HuH-7.5 (cell line): Measurements from ENCODE around the gene LIPH.
"Not testable (repeated sequence)": the region's sequence is repeated elsewhere in the genome, so short reads cannot be mapped to it uniquely, and the experiment has no call there.

Experiments used
- DNase-seq: peaks from one replicate; pipeline ENCODE4 v3.0.0; 2011; ENCODE audit warnings: low spot score

The LIPH gene

DNA sequence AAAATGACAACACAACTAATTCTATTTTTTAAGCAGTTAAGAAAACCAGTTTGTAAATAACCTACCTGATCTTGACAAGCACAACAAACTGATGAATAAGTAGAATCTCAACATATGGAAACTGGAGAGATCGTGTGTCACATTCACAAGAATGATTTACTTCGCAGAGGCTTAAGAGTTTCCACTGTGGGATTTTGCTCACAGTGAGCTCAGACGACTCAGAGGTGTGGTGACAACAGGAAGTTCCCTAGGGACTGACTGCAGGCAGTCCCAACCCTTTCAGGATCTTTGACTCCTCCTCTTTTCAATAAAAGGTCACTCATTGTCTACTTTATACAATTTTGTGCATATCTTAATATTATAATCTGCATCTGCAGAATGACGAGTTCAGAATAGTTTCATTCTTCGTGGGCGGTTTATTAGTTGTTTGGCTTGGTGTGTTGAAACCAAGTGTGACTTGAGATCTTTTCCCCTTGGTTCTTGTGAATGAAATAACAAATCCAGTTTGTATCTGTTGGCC is at the start of gene LIPH:
TSS of gene LIPH (minus strand) at position 231 of the 520 bp plus-strand sequence. CDS start at position 114, 117 bp downstream.
- DNase-seq, result no peak

DNA sequence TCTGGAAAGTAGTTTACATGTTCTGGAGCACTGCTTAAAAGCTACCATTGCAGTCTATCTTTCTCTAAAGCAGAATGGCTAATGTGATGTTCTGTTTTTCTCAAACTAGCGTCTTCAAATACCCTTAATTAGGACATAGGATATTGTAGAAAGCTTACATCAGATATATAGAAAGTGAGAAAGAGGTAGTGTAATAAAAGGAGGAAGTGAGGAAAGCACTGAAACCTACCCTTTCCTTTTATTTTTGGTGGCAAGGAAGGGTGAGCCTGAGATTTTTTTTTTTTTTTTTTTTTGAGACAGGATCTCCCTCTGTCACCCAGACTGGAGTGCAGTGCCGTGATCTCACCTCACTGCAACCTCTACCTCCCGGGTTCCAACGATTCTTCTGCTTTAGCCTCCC is 43.1 kb upstream of the LIPH start:
- no peak for DNase-seq

DNA sequence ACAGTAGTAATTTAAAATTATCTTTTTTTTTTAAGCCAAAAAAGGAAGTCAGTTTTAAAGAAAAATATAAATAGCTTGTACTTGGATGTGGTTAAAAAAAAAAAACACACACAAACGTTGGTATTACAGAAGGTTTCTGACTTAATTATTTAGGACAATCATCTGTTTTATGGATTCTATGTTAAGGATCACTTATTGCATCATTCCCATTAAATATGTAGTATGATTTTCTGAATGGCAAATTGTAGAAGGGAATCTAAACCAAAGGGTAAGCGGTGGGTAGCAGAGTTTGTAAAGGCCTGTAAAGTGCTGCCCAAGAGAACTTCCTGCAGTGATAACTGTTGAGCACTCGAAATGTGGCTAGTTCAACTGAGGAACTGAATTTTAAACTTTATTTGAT is 41.7 kb upstream of the LIPH start:
- DNase-seq, result no peak

DNA sequence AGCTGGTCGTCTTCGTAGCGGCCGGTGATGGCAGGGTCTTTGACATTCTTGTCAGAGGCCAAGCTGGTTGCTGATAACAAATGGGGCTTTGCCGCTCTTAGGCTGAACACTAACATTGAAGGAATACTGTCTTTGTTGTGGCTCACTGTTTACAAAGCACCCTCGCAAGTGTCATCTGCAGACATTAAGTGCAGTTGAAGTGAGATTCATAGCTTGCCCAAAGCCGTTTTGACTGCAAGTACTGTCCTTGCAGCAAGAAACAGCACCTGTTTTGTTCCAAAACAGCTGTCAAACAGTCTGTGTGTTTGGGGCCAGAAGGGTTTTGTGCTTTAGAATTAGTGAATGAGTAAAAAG is 34.3 kb upstream of the LIPH start:
- DNase-seq, result no peak

DNA sequence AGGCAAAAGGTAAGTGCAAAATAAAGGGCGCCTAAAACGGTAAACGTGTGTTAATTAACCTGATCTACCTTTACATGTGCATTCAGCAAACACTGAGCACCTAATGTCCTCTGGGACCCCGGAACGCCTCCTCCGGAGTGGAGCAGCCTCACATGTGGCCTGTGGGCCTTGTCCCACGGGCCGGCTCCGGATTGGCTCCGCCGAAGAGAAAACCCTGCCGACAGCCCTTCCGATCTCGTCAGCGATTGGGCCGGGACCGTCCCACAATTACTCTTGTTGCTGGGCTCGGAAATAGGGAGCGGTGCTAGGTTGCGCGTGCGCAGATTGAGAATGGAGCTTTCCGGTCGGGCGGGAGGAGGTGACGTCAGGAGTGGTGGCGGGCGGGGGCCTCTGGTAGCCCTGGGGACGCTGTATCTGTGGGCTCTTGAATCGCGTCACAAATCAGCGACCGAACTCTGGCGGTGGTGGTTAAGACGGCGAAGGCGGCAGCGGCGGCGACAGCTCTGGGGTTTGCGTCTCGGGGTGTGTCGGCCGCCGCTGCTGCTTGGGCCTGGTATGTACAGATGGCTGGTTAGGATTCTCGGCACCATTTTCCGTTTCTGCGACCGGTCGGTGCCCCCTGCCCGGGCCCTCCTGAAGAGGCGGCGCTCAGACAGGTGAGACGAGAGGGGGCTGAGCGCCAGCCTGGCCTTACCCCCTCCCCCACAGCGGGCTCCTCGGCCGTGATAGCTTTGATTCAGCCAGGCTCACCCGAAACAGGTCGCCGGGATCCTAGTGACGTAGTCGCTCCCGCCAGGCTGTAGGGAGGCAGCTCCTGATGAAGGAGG is 33.7 kb upstream of the LIPH start, which contains the start of gene SENP2:
TSS of gene SENP2 (plus strand) at position 437 of the 827 bp plus-strand sequence. CDS start at position 556, 119 bp downstream.
- peak; percentile 87 for DNase-seq

DNA sequence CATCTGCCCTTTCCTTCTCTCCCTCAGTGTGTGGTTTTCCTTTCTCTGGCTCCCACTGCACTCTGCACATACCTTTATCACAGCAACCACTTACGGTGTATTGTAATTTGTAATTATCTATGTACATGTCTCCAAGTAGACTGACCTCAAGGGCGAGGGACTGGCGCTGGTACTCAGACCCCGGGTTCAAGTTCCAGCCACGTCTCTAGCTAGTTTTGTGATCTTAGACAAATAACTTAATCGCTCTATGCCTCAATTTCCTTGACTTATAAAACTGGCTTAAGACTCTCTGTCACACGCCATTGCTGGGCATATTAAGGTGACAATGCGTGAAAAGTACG is 33.1 kb upstream of the LIPH start:
- no peak for DNase-seq

DNA sequence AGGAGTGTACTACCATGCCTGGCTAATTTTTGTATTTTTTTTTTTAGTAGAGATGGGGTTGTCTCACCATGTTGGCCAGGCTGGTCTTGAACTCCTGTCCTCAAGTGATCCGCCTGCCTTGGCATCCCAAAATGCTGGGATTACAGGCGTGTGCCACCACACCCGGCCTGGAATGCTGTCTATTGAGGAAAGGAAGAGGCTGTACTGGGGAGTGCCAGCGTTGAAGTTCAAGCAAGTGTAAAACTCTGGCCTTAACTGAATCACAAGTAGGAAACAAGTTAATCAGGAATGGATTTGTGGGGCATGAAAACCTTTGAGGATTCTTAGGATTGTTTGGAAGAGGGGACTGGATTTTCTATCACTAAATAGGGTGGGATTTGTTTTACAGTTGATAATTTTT is 32.3 kb upstream of the LIPH start:
- DNase-seq, result no peak

DNA sequence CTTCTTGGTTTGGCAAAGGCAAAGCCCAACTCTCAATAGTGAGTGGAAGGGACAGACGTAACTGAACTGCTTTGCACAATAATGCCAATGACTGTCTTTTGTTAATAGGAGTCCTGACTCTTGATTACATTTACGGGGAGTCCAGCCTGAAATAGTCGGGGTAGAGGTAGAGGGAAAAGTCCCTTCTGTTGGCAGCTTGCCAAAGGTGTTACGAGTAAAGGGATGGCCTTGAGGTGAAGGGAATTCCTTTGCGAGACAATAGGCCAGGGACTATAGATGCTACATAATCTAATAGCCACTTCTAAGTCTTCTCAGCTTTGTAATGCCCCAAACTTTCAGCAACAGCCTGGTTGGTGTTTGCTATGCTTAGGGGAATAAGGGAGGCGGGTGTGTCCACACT is 31.5 kb upstream of the LIPH start:
- no peak for DNase-seq

DNA sequence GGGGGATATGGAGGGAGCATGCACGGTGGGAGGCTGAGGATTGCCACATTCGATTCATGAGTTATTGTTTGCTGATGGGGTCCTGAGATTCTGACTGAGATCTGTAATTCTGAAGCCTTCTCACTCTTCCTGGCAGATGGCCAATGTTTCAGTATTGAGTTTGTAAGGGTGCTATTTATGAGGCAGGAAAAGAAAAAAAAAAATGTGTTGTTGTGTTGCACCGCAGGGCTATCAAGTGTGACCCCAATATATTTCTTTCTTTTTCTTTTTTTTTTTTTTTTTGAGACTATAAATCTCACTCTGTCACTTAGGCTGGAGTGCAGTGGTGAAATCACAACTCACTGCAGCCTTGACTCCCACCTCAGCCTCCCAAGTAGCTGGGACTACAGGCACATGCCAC is 30.5 kb upstream of the LIPH start:
- DNase-seq, result no peak

DNA sequence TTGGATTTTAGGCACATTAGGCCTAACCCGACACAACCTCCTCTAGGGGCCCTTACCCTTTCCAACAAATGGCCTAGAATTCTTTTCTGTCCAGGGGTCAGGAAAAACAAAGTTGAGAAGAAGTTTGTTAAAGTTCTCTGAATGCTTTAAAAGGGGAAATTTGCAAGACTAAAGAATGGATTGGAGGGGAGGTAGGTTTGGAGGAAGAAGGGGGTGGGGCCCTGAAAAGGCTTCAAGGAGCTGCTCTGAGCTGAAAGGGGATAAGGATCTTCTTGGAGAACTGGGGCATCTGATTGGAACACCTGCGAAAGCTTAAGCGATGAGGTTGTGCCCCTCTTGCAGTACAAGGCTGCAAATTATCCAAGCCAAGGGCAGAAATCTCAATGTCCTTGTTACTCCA is 29.8 kb upstream of the LIPH start:
- no peak for DNase-seq

DNA sequence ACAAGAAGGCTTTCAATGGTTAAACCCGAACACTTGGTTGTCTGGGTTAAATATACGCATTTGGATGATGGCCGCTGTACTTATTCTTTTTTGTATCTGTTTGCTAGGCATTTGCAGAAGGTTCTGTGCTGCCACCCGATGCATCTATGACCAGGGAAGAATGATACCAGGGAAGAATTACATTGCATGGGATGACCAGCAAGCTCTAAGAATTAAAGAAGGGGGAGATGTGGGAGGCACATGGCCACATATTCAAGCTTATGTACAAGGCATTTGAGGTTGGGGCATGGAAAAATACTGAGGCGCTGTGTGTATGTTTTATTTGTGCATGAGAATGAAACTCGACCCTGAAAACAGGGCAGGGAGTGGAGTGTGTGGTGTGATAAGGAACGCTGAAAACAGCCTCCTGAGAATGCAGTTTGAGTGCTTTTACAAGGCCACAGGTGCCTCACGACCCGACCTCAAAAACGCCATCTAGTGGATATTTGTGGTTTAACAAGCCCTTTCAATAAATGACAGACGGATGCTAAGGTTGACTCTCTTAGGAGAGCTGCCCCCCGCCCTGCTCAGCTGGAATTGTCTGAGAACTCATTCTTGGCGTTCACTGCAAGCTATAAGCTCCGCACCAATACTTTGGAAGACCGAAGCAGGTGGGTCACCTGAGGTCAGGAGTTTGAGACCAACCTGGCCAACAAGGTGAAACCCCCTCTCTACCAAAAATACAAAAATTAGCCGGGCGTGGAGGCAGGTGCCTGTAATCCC is 22.9 kb upstream of the LIPH start:
- not testable (repeated sequence) for DNase-seq

DNA sequence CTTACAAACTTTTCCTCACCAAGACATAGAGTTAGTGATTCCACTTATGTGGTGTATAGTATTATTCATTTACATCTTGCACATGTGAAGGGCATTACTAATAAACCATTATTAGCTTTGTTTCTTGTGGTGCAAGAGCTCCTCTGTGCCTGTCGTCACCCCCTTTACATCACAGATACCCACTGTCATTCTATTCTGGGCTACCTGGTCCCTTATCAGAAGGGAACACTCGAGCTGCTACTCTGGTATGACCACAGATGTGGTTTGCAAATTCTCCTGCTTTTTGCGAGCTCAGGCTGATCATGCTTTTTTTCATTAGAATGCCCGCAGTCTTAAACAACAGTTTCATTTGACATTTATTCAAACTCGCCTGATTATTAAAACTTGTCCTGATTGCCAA is 19.8 kb upstream of the LIPH start:
- no peak for DNase-seq

DNA sequence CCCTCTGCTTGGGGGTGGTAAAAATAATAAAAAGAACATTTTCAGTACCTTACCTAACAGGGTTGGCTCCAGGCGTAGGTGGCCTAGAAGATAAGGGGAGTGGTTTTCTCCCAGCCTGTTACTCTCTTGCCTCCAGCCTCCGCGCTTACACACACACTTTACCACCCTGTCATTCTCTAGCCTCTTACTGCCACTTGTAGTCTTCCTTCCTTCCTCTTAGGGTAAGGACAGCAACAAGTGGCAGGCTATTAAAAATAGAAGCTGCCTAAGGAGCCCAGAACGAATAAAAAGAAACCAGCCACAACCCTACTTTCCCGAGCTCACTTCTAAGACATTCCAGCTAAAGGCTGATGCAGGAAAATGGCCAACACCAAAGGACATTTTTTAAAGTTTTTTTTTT is 9.6 kb upstream of the LIPH start:
- DNase-seq, result no peak

DNA sequence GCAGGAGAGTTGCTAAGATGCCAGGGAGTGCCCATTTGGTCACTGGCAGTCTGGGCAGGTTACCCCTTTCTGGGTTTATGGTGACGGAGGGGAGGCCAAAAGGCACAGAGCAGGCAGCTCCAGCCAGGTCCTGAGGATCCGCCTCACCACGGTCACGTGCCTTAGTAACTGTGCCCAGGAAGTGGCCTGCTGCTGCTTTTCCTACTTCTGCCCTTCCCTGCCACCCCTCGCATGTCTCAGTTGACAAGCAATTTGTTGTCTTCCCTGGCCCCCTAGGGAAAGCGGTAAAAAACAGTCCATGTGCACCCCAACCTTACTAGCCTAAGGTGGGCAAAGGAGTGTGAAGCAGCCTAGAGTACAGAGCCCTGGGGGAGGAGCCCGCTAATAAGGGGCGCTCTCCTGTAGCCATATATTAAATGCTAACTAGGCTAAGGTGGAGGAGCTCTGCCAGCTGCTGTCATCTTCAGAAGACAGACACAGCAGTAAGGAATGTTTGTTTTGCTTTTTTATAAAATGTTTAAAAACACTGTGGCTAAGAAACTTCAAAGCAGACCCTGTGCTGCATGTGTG is 9.1 kb upstream of the LIPH start:
- no peak for DNase-seq

DNA sequence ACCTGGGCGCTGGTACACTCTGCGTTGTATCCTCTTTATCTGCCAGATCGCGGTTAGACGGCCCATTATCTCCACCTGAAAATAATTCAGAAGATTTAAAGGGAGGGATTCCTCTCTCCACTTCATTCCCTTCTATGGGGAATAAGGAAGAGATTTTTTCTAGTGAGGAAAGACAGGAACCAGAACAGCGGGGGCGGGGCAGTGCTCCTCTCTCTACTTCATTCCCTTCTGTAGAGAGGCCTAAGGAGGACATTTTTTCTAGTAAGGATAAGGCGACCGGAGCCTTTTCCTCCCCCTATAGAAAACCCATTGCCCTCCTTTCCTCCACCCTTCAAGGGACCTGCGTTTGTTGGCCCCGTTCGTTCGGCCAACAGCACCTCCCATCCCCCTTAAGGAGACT is 8.3 kb upstream of the LIPH start:
- DNase-seq, result no peak

DNA sequence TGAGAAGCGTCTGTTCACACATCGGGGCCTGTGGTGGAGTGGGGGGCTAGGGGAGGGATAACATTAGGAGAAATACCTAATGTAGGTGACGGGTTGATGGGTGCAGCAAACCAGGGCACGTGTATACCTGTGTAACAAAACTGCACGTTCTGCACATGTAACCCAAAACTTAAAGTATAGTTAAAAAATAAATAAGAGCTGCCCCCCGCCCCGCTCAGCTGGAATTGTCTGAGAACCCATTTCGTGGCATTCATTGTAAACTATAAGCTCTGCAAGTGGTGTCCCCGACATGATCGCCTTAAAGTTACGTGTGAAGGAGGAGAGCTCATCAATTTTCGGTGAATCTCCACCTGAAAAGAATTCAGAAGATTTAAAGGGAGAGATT is 7.3 kb upstream of the LIPH start:
- no peak for DNase-seq

DNA sequence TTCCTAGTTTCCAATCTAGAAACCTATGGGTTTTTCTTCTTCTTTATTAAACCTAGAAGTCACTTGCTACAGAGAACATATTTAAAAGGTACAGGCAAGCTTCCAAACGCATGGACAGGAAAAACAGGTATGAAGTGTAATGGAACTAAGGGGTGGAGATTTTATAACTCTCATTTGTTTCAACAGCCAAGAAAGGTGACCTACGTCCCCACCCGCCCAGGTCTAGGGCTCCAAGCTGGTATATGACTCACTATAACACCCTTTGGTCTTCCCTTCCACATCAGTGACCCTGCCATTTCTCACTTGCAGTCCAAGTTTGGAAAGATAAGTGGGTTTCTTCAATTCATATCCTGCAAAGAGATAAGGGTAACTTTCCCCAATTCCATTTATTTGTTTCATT is 6.0 kb upstream of the LIPH start:
- peak; percentile 19 for DNase-seq

DNA sequence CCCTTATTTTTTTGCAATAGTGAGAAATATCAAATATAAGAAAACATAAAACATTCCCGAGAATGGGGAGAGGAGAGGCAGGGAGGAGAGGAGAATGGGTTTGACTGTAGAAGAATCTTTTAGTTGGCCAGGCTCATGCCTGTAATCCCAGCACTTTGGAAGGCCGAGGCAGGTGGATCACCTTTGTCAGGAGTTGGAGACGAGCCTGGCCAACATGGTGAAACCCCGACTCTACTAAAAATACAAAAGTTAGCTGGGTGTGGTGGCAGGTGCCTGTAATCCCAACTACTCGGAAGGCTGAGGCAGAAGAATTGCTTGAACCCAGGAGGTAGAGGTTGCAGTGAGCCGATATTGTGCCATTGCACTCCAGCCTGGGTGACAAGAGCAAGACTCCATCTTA is 4.3 kb upstream of the LIPH start:
- DNase-seq, result not testable (repeated sequence)

DNA sequence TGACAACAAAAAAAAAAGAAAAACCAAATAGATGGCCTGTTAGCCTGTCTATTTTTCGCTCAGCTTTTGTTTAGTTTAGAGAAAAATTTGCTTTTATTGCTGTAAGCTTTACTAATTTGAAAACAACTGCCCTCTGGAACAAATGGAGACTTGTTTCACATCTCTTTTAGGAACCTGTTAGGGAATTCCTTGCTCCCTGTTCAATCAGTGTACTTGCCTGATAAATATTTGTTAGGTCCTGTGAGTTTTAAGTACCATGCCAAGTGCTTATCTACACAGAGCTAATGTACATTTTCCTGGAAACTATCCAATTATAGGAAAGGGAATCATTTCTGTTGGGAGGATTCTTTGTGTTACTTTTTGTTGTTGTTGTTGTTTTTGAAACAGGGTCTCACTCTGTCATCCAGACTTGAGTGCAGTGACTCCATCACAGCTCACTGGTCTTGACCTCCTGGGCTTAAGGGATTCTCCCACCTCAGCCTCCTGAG is 3.5 kb upstream of the LIPH start:
- no peak for DNase-seq

DNA sequence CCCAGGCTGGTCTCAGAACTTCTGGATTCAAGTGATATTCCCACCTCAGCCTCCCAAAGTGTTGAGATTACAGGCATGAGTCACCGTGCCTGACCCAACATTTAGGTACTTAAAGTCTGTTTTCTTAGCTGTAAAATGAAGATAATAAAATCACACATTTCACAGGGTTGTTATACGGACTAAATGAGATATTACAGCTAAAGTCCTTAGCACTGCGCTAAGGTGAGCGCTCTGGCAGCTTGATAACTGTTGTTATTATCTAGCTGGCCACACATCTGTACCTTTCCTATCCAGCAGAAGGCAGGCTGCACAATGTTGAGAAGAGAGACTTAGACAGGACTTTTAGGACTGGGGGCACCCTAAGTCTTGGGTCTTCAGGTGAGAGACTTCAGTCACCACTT is 2.7 kb upstream of the LIPH start:
- DNase-seq, result no peak

DNA sequence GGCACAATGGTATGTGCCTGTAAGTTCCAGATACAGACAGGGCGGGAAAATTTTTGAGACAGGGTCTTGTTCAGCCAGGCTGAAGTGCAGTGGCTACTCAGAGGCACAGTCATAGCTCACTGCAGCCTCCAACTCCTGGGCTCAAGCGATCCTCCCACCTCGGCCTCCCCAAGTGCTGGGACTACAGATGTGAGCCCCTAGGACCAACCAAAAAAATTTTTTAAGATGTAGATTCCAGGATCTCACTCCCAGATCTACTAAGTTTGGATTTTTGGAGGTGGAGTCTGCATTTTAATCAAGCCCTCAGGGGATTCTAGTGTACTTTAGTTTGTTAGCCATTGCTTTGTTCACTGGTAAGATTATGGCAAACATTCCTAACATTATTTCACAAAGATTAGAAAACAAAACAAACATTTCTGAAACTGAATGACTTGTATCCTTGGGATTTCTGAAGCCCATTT is 2.7 kb downstream of the LIPH start:
- no peak for DNase-seq

DNA sequence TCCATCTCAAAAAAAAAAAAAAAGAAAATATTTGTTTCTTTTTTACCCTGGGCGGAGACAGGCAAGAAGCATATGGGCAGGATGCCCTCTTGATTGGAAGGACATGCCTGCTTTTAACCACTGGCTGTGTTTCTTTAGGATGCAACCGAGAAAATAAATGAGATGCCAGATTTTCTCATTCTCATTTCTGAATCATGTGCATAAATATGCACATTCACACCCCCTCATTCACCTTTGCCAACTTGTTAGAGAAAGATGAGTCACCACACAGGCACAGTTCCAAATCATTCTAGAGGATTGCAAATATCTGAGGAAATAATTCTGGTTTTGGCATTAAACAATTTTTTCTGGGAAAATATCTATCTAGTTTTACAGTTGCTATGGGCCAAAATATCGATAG is 3.3 kb downstream of the LIPH start:
- no peak for DNase-seq

DNA sequence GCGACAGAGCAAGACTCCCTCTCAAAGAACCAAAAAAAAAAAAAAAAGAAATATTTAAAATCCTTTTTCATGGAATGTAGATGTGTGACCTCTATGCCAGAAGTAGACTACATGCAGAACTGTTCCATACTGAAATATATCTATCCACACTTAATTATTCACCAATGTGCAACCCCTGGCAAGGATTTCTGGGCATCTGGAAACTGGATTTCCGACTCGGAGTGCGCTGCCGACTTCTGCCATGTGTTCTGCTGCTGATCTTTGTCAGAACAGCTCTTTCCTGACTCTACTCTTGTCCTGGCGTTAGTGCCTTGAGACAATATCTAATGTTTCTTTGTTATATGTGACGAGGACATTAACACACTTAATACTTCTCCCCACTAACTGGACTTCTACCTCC is 11.7 kb downstream of the LIPH start:
- no peak for DNase-seq
